Measurements from ENCODE around the gene CFAP69. TPM values are rescaled to one million over a fixed set of nuclear protein-coding genes. Genes with fewer than 3 reads are reported as not detected.

CFAP69 gene
- total and polyA plus RNA-seq, 2 donors (not counting 1 experiment from before 2014, with no cell fraction given), result 1.3 to 7.1 TPM

GRCh38 chr7:90216080-90216674, 28.8 kb upstream of the CFAP69 start:
- H3K4me2 ChIP-seq (ENCODE audit: extremely low read depth, insufficient read depth, low read length), result no peak overlapping the region
- no peak overlapping the region for H3K9ac ChIP-seq (ENCODE audit: insufficient read depth, low read length)
- no peaks in the 10 kb centered on the region for H3K4me1 ChIP-seq (ENCODE audit: control insufficient read depth, extremely low read depth, insufficient read depth, low read length)
- H3K27me3 ChIP-seq (ENCODE audit: control insufficient read depth, insufficient read depth, low read length), result no peaks in the 10 kb centered on the region
- H3K4me3 ChIP-seq (replicated peaks in 1 of 4; ENCODE audit: control extremely low read depth in 1 of 4, insufficient read depth in 1 of 4, low read depth in 3 of 4, low read length in 4 of 4), result no peak overlapping the region
- H3K79me2 ChIP-seq (ENCODE audit: control insufficient read depth, insufficient read depth, low read length), result no peaks in the 10 kb centered on the region
- H3K9me3 ChIP-seq (ENCODE audit: control insufficient read depth, insufficient read depth, low read depth, low read length), result no peaks in the 10 kb centered on the region
- H3K27ac ChIP-seq (ENCODE audit: insufficient read depth, low read length), result no peak overlapping the region
- no peaks in the 10 kb centered on the region for H3K36me3 ChIP-seq (ENCODE audit: control insufficient read depth, insufficient read depth, low read length)
- no peak overlapping the region for H2AFZ ChIP-seq (ENCODE audit: low read length)
- no peaks in the 10 kb centered on the region for H4K20me1 ChIP-seq (ENCODE audit: control insufficient read depth, extremely low read depth, insufficient read depth, low read length)
- TF ChIP-seq EZH2 (IDR thresholded peaks at IDR 0.05; ENCODE audit: low read length, missing control alignments) (no peak), CTCF (conservative IDR thresholded peaks at IDR 0.05 in 1 of 2, IDR thresholded peaks at IDR 0.05 in 1 of 2; ENCODE audit: low read depth in 1 of 2, low read length in 2 of 2) (no peak)
- peak in 1 of 2 donors; percentile 39 for DNase-seq (ENCODE audit: low read depth in 2 of 2)

- no peak overlapping the region for H3K4me3 ChIP-seq (replicated peaks in 1 of 4; ENCODE audit: control extremely low read depth in 1 of 4, insufficient read depth in 1 of 4, low read depth in 3 of 4, low read length in 4 of 4)
- no peak for TF ChIP-seq CTCF (conservative IDR thresholded peaks at IDR 0.05 in 1 of 2, IDR thresholded peaks at IDR 0.05 in 1 of 2; ENCODE audit: low read depth in 1 of 2, low read length in 2 of 2)
- no peaks in the 10 kb centered on the region for H3K79me2 ChIP-seq (ENCODE audit: control insufficient read depth, insufficient read depth, low read length)
- H4K20me1 ChIP-seq (ENCODE audit: control insufficient read depth, extremely low read depth, insufficient read depth, low read length), result no peaks in the 10 kb centered on the region
- H2AFZ ChIP-seq (ENCODE audit: low read length), result no peak overlapping the region
- H3K27me3 ChIP-seq (ENCODE audit: control insufficient read depth, insufficient read depth, low read length), result no peaks in the 10 kb centered on the region
- no peaks in the 10 kb centered on the region for H3K9me3 ChIP-seq (ENCODE audit: control insufficient read depth, insufficient read depth, low read depth, low read length)
- no peaks in the 10 kb centered on the region for H3K36me3 ChIP-seq (ENCODE audit: control insufficient read depth, insufficient read depth, low read length)
- H3K27ac ChIP-seq (ENCODE audit: insufficient read depth, low read length), result no peak overlapping the region
- H3K4me1 ChIP-seq (ENCODE audit: control insufficient read depth, extremely low read depth, insufficient read depth, low read length), result no peaks in the 10 kb centered on the region
- DNase-seq (ENCODE audit: low read depth in 2 of 2), result no peak
- no peak overlapping the region for H3K4me2 ChIP-seq (ENCODE audit: extremely low read depth, insufficient read depth, low read length)
- H3K9ac ChIP-seq (ENCODE audit: insufficient read depth, low read length), result no peak overlapping the region
Observed at GRCh38 chr7:90216771-90217170, 28.2 kb upstream of the CFAP69 start.

- TF ChIP-seq CTCF (conservative IDR thresholded peaks at IDR 0.05 in 1 of 2, IDR thresholded peaks at IDR 0.05 in 1 of 2; ENCODE audit: low read depth in 1 of 2, low read length in 2 of 2) (no peak), EZH2 (IDR thresholded peaks at IDR 0.05; ENCODE audit: low read length, missing control alignments) (no peak)
- no peak for DNase-seq (ENCODE audit: low read depth in 2 of 2)
- H3K9me3 ChIP-seq (ENCODE audit: control insufficient read depth, insufficient read depth, low read depth, low read length), result no peaks in the 10 kb centered on the region
- no peaks in the 10 kb centered on the region for H4K20me1 ChIP-seq (ENCODE audit: control insufficient read depth, extremely low read depth, insufficient read depth, low read length)
- H3K79me2 ChIP-seq (ENCODE audit: control insufficient read depth, insufficient read depth, low read length), result no peaks in the 10 kb centered on the region
- no peak overlapping the region for H3K4me2 ChIP-seq (ENCODE audit: extremely low read depth, insufficient read depth, low read length)
- no peak overlapping the region for H3K4me3 ChIP-seq (replicated peaks in 1 of 4; ENCODE audit: control extremely low read depth in 1 of 4, insufficient read depth in 1 of 4, low read depth in 3 of 4, low read length in 4 of 4)
- H3K27ac ChIP-seq (ENCODE audit: insufficient read depth, low read length), result no peak overlapping the region
- no peaks in the 10 kb centered on the region for H3K36me3 ChIP-seq (ENCODE audit: control insufficient read depth, insufficient read depth, low read length)
- no peaks in the 10 kb centered on the region for H3K27me3 ChIP-seq (ENCODE audit: control insufficient read depth, insufficient read depth, low read length)
- H2AFZ ChIP-seq (ENCODE audit: low read length), result no peak overlapping the region
- H3K9ac ChIP-seq (ENCODE audit: insufficient read depth, low read length), result no peak overlapping the region
- H3K4me1 ChIP-seq (ENCODE audit: control insufficient read depth, extremely low read depth, insufficient read depth, low read length), result peaks cover 3% of the 10 kb centered on the region
Observed at GRCh38 chr7:90222390-90222789, 22.6 kb upstream of the CFAP69 start.
